PC-9 (cell line): ENCODE measurements around the gene RIPOR1. TPM values are rescaled to one million over a fixed set of nuclear protein-coding genes. Genes with fewer than 3 reads are reported as not detected.

Experiments
- BruUV-seq: library from RNA; stranded (reverse); fragments of 400-500 nt; replicated peaks from 2 replicates; lab custom pipeline; 2021; lab: Mats Ljungman, UMichigan
- CTCF ChIA-PET: fragments of 300-600 bp; sonication (Branson Sonifier 250); formaldehyde crosslinking; loops from one replicate; lab custom pipeline; 2022; ENCODE audit warnings: antibody characterized with exemption; lab: Charles Lee
- POLR2A ChIA-PET: fragments of 300-600 bp; sonication (Branson Sonifier 250); formaldehyde crosslinking; loops from one replicate; lab custom pipeline; 2022; ENCODE audit warnings: antibody characterized with exemption; ENCODE audit not compliant: unreplicated experiment; lab: Charles Lee
- DNase-seq, 2 experiments: peaks; one replicate each; pipeline versions ENCODE4 v3.0.0 to v3.0.0-alpha.2; 2015 to 2022; ENCODE audit warnings: mixed read lengths in 1 of 2
- H2AFZ ChIP-seq: fragments of 200-600 bp; sonication (generic); 2 replicates; pipeline ENCODE4 v1.8.1; 2017; ENCODE audit warnings: antibody characterized with exemption
- H3F3A ChIP-seq: fragments of 200-600 bp; sonication (generic); 2 replicates; pipeline ENCODE4 v1.8.1; 2017; ENCODE audit warnings: antibody characterized with exemption, mild to moderate bottlenecking, low read depth; ENCODE audit not compliant: insufficient read depth
- H3K27ac ChIP-seq: fragments of 200-600 bp; sonication (generic); 2 replicates; pipeline ENCODE4 v1.6.1; 2016; ENCODE audit warnings: mixed run types
- H3K27me3 ChIP-seq: fragments of 200-600 bp; sonication (generic); 2 replicates; pipeline ENCODE4 v1.6.1; 2016; ENCODE audit warnings: low read depth, mixed run types; ENCODE audit not compliant: insufficient read depth
- H3K36me3 ChIP-seq: fragments of 200-600 bp; sonication (generic); 2 replicates; pipeline ENCODE4 v1.6.1; 2016; ENCODE audit warnings: low read depth, mixed run types
- H3K4me1 ChIP-seq: fragments of 200-600 bp; sonication (generic); replicated peaks from 2 replicates; pipeline ENCODE4 v1.6.1; 2016; ENCODE audit warnings: mixed run types; ENCODE audit not compliant: insufficient read depth
- H3K4me2 ChIP-seq: fragments of 200-600 bp; sonication (generic); 2 replicates; pipeline ENCODE4 v1.6.1; 2017; ENCODE audit warnings: mixed run types
- H3K4me3 ChIP-seq: fragments of 200-600 bp; sonication (generic); 2 replicates; pipeline ENCODE4 v1.6.1; 2016; ENCODE audit warnings: mixed run types
- H3K79me2 ChIP-seq: fragments of 200-600 bp; sonication (generic); 2 replicates; pipeline ENCODE4 v1.6.1; 2017; ENCODE audit warnings: low read depth, mixed run types
- H3K9me2 ChIP-seq: fragments of 200-600 bp; sonication (generic); 2 replicates; pipeline ENCODE4 v1.8.1; 2017; ENCODE audit warnings: mild to moderate bottlenecking; ENCODE audit not compliant: insufficient read depth
- H3K9me3 ChIP-seq: fragments of 200-600 bp; sonication (generic); 2 replicates; pipeline ENCODE4 v1.8.1; 2016; ENCODE audit warnings: low read depth; ENCODE audit not compliant: insufficient read depth
- H4K20me1 ChIP-seq: fragments of 200-600 bp; sonication (generic); 2 replicates; pipeline ENCODE4 v1.8.1; 2017; ENCODE audit not compliant: insufficient read depth
- EZH2 ChIP-seq: fragments of 200-600 bp; sonication (generic); IDR thresholded peaks from 2 replicates; pipeline ENCODE4 v1.8.0; 2017; ENCODE audit warnings: antibody characterized with exemption, low read depth
- intact Hi-C: fragments of 100-400 bp; cut with micrococcal nuclease; formaldehyde crosslinking; loops from one replicate; pipeline ENCODE4 v1.10.0; 2022; ENCODE audit not compliant: unreplicated experiment
- total RNA-seq: library from RNA; stranded (reverse); gene quantifications from 2 replicates; pipeline ENCODE4 v1.2.3, GENCODE V29; 2021
- TF ChIP-seq, protein P1 (sequence below): fragments of 200-600 bp; sonication (generic); conservative IDR thresholded peaks from 2 replicates; pipeline ENCODE4 v1.6.1; 2017; ENCODE audit warnings: mixed run types, antibody characterized with exemption, mild to moderate bottlenecking, moderate library complexity

The RIPOR1 gene
- total RNA-seq, 1 experiment from 2014 or later = 76.7 TPM

- Histone ChIP-seq H3F3A (peaks cover 29% of the 10 kb centered on the region), H2AFZ (peak overlapping the region; percentile 92), H3K79me2 (peaks cover 63% of the 10 kb centered on the region), H3K4me1 (peaks cover 24% of the 10 kb centered on the region), H4K20me1 (peaks cover 25% of the 10 kb centered on the region; the same call in 1 of the 2 replicates), H3K27ac (peak overlapping the region; percentile 89), H3K9me3 (no peaks in the 10 kb centered on the region), H3K9me2 (no peaks in the 10 kb centered on the region), H3K27me3 (no peaks in the 10 kb centered on the region), H3K36me3 (no peaks in the 10 kb centered on the region), H3K4me2 (peak overlapping the region; percentile 97), H3K4me3 (peak overlapping the region; percentile 91)
- ChIA-PET POLR2A (interaction anchor here (0.5 to 1.0 kb wide), 3 partner anchors 11 to 303 kb away, joined by 4 to 7 read pairs (median 5); no protein-coding TSS in a partner anchor), CTCF (interaction anchor here (0.6 to 2.8 kb wide), 7 partner anchors 17 to 403 kb away, joined by 3 to 17 read pairs (median 3); no protein-coding TSS in a partner anchor)
- TF ChIP-seq EZH2 = no peak
- TF ChIP-seq, protein P1, sequence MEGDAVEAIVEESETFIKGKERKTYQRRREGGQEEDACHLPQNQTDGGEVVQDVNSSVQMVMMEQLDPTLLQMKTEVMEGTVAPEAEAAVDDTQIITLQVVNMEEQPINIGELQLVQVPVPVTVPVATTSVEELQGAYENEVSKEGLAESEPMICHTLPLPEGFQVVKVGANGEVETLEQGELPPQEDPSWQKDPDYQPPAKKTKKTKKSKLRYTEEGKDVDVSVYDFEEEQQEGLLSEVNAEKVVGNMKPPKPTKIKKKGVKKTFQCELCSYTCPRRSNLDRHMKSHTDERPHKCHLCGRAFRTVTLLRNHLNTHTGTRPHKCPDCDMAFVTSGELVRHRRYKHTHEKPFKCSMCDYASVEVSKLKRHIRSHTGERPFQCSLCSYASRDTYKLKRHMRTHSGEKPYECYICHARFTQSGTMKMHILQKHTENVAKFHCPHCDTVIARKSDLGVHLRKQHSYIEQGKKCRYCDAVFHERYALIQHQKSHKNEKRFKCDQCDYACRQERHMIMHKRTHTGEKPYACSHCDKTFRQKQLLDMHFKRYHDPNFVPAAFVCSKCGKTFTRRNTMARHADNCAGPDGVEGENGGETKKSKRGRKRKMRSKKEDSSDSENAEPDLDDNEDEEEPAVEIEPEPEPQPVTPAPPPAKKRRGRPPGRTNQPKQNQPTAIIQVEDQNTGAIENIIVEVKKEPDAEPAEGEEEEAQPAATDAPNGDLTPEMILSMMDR = no peak
- intact Hi-C loops = loop anchor here (2.0 to 10.0 kb wide), 3 partner anchors 79 to 105 kb away; partner anchors contain the start of genes ACD, AGRP, ATP6V0D1 and PARD6A
- peak; percentile 34 to 67 for DNase-seq
- BruUV-seq = TSS peak; percentile 41
Measured at GRCh38 chr16:67563708-67564468, 35.3 kb downstream of the RIPOR1 start.

DNA sequence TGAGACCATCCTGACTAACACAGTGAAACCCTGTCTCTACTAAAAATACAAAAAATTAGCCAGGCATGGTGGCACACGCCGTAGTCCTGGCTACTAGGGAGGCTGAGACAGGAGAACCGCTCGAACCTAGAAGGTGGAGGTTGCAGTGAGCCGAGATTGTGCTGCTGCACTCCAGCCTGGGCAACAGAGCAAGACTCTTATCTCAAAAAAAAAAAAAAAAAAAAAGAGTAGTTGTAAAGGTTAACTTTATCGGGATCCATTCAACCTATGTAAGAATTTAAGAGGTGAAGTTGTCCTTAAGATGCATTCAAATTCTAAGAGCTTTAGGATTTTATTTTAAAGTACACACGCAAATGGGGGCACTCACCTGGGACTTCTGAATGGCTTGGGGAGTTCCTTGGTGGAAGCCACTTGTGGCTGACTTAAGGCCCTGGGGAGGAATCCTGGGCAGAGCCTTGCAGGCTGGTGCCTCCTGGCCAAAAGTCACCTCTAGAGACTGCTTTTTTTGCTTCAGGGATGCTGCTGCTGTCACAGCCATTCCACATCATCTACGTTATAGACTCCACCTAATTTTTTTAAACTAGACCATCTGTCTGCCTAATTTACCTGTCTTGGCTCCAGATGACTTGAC, 37.0 kb downstream of the RIPOR1 start:
- Histone ChIP-seq H3K36me3 (no peaks in the 10 kb centered on the region), H3K27me3 (no peaks in the 10 kb centered on the region), H2AFZ (no peak overlapping the region), H3K79me2 (peaks cover 74% of the 10 kb centered on the region), H3K4me2 (0 out of 2 replicates have a peak overlapping the region, but pooled peaks have one; percentile 97), H3K9me3 (no peaks in the 10 kb centered on the region), H3F3A (peaks cover 24% of the 10 kb centered on the region), H3K9me2 (no peaks in the 10 kb centered on the region), H4K20me1 (peaks cover 25% of the 10 kb centered on the region; the same call in 1 of the 2 replicates), H3K27ac (no peak overlapping the region), H3K4me3 (no peak overlapping the region), H3K4me1 (peaks cover 24% of the 10 kb centered on the region)
- no TSS peak for BruUV-seq
- TF ChIP-seq, protein P1 = no peak
- TF ChIP-seq EZH2 = no peak
- no peak for DNase-seq
- CTCF ChIA-PET = no interaction called here
- POLR2A ChIA-PET = no interaction called here
- intact Hi-C loops = loop anchor here (10.0 kb wide), 1 partner anchor 81 kb away; the partner anchor contains the start of genes AGRP and ATP6V0D1

DNA sequence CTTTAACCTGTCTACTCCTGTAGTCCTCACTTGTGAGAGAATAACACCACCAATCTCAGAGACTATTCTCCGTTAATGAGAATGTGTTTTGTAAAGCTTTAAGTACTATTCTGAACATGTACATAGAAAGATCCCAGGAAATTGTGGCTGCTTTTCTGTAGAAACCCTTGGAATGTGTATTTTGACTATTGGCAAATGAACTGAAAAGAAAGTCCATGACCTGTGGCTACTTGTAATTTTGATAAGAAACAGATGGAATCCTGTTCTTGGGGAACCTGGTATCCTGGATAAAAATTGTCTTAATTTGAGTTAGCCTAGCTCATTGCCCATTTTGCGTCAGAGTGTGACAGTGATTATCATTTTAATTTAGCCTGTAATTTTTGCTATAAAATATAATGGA, 42.8 kb downstream of the RIPOR1 start:
- H2AFZ ChIP-seq = no peak overlapping the region
- CTCF ChIA-PET = interaction anchor here (0.6 kb wide), 1 partner anchor 40 kb away, joined by 6 read pairs; no protein-coding TSS in a partner anchor
- H3F3A ChIP-seq = peaks cover 9% of the 10 kb centered on the region; the same call in 1 of the 2 replicates
- no peaks in the 10 kb centered on the region for H3K4me1 ChIP-seq
- H3K4me3 ChIP-seq = no peak overlapping the region
- H3K36me3 ChIP-seq = peaks cover 24% of the 10 kb centered on the region
- H4K20me1 ChIP-seq = peaks cover 14% of the 10 kb centered on the region
- H3K4me2 ChIP-seq = no peak overlapping the region
- no peaks in the 10 kb centered on the region for H3K27me3 ChIP-seq
- H3K27ac ChIP-seq = no peak overlapping the region
- H3K9me2 ChIP-seq = no peaks in the 10 kb centered on the region
- intact Hi-C loops = no loop called here
- H3K9me3 ChIP-seq = no peaks in the 10 kb centered on the region
- no TSS peak for BruUV-seq
- POLR2A ChIA-PET = no interaction called here
- TF ChIP-seq EZH2 = no peak
- TF ChIP-seq, protein P1 = no peak
- peaks cover 84% of the 10 kb centered on the region for H3K79me2 ChIP-seq
- DNase-seq = no peak
